HS-27A (cell line): ENCODE measurements around the gene CAB39L.
"Not testable (repeated sequence)": the region's sequence is repeated elsewhere in the genome, so short reads cannot be mapped to it uniquely, and the experiment has no call there.

Experiments
- DNase-seq: peaks from one replicate; pipeline ENCODE4 v3.0.0-alpha.2; 2012; ENCODE audit warnings: low read depth, missing footprints

Gene CAB39L

GRCh38 chr13:49346460-49346859 lies 97.4 kb downstream of the CAB39L start:
- no peak for DNase-seq

GRCh38 chr13:49343731-49344130 lies 100.1 kb downstream of the CAB39L start:
- no peak for DNase-seq

DNA sequence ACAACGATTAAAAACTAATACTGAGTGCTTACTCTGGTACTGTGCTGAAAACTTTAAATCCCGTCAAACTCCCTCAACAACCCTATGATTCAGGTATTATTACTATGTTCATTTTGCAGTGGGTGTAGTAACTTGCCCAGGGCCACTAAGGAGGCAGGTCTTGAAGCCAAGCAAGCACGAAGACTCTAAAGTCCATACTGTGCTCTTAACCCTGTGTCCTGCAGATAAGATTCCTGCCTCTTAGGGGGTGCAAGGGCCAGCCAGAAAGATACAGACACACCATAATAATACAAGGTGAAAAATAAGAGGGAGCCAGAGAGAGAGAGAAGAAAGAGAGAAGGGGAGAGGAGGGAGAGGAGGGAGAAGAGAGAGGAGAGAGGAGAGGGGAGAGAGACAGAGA lies 100.6 kb downstream of the CAB39L start:
- DNase-seq = no peak

GRCh38 chr13:49342454-49342853 lies 101.4 kb downstream of the CAB39L start:
- no peak for DNase-seq

DNA sequence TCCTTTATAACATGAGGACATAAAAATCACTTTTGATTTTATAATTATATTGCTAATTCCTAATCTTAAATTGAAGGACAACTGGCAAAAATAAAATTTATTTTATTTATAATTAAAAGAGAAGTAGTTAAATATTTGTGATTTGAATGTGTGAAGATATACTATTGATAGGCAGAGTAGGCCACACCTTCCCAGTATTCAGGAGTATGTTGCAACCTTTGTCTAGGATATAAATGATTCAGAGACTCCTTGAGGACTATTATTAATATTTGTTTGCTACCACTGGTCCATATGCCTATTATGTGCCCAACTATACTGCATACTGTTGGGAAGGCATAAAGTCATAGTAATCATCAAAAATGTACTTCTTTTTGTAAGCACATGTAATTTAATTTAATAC lies 101.9 kb downstream of the CAB39L start:
- DNase-seq = no peak

DNA sequence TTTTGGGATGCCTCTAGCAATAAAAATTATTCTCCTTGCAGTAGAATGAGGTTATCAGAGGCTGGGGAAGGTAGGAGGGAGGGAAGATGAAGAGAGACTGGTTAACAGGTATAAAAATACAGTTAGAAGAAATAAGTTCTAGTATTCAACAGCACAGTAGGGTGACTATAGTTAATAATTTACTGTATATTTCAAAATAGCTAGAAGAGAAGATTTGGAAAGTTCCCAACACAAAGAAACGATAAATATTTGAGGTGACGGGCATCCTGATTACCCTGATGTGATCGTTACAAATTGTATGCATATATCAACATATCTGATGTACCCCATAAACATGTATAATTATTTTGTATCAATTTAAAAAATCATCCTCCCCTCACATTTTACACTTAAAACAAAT lies 102.3 kb downstream of the CAB39L start:
- no peak for DNase-seq

- no peak for DNase-seq
These were observed 103.7 kb downstream of the CAB39L start for GRCh38 chr13:49340161-49340560.

DNA sequence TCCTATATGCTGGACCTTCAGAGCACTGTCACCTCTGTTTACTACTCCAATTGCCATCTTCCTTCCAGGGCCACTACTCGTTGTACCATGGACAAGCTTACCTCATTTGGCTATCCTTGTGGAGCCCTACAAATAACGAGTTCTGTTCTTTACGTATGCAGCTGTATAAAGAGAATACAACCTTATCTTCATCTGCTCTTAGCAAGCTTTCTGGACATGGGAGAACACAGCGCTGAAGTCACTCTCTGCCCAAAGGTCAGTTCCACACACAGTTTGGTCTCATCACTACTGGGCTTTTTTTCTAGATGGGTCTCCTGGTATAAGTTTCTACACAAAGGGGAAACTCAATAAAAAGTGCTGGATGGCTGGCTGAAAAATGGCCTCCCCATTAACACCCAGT lies 107.2 kb downstream of the CAB39L start:
- DNase-seq = no peak

DNA sequence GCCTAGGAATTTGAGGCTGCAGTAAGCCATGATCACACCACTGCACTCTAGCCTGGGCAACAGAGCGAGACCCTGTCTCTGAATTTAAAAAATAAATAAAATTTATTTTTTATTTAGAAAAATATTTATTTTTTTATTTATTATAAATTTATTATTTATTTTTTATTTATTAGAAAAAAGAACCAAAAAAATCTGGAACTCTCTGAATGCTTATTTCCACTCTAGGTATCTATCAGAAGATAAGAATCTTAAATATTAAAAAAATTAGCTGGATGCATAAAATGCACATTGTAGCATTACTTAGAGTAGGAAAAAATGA lies 113.4 kb downstream of the CAB39L start:
- no peak for DNase-seq

GRCh38 chr13:49329831-49330545 lies 113.9 kb downstream of the CAB39L start:
- no peak for DNase-seq

DNA sequence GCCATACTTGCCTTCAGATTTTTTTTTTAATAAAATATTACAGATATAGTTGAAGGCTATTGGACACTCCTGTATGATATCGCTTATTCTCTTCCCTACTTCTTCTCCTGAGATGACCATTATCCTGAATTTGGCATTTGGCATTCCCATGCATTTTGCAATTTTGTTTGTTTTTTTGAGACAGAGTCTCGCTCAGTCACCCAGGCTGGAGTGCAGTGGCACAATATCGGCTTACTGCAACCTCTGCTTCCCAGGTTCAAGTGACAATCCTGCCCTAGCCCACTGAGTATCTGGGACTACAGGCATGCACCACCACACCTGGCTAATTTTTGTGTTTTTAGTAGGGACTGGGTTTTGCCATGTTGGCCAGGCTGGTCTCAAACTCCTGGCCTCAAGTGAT lies 116.7 kb downstream of the CAB39L start:
- not testable (repeated sequence) for DNase-seq

GRCh38 chr13:49326222-49326917 lies 117.5 kb downstream of the CAB39L start:
- no peak for DNase-seq

- no peak for DNase-seq
These were observed 120.5 kb downstream of the CAB39L start for GRCh38 chr13:49323344-49323743.

GRCh38 chr13:49322702-49323101 lies 121.2 kb downstream of the CAB39L start:
- no peak for DNase-seq

GRCh38 chr13:49320975-49321374 lies 122.9 kb downstream of the CAB39L start:
- no peak for DNase-seq

DNA sequence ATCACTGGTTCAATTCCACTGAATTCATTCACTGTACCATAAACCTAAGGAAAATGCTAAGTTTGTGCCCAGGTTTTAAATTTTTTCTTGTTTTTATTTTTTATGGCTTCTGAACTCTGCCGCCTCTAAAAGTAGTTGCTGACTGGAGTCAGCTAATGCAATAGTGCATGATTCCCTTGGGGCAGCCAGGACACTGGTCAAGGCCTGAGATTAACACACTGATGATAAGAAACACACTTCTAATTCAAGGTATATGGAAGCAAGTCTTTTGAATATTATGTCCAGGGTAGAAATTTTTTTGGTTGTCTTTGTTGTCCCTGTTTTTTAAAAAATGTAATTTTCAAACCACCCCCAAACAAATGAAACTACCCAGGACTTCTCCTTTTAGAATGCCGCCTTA lies 123.9 kb downstream of the CAB39L start:
- DNase-seq = no peak

GRCh38 chr13:49319551-49319950 lies 124.3 kb downstream of the CAB39L start:
- no peak for DNase-seq

- DNase-seq = no peak
These were observed 127.9 kb downstream of the CAB39L start for GRCh38 chr13:49315756-49316482.

DNA sequence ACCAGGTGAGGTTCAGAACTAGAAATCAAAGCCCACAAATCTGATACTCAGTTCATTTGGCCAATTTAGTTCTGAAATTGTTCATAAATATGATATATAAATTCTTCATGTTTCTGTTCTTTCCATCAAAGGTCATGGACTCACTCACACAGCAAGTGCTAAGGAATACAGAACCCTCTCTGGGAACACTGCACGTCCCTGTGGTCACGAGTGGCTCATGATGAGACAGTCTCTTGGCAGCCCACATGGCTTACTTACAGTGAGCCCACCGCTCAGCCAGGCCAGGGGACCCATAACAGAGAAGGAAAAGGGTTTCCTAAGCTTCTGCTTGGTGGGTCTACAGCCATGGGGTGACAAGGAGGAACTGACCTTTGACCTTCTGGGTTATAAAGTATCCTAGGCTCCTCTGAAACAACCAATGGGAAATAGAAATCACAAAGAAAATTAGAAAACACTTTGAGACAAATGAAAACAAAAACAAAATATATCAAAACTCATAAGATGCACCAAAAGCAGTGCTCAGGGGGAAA lies 128.8 kb downstream of the CAB39L start:
- no peak for DNase-seq

DNA sequence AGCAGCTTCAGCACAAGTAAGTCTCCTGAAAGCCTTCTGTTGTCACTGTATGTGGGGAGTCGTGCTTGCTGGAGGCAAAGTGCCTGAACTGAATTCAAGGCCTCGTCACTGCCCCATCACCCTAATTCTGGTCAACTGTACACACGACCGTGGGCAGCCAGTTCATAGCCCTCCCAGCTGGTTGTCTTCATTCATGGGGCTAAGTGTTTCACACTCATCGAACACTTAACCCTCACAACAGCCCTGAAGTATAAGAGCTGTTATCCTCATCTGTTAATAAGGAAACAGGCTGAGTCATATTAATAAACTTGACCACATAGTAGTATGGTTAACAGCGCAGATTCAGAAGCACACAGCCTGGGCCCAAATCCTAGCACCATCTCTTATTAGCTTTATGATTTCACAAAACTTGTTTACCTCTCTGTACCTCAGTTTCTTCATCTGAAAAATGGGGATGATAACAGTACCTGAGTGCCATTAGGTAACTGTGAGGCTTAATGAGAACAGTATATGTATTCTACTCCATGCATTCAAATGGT lies 129.5 kb downstream of the CAB39L start:
- DNase-seq = no peak

GRCh38 chr13:49311816-49312215 lies 132.0 kb downstream of the CAB39L start:
- no peak for DNase-seq

DNA sequence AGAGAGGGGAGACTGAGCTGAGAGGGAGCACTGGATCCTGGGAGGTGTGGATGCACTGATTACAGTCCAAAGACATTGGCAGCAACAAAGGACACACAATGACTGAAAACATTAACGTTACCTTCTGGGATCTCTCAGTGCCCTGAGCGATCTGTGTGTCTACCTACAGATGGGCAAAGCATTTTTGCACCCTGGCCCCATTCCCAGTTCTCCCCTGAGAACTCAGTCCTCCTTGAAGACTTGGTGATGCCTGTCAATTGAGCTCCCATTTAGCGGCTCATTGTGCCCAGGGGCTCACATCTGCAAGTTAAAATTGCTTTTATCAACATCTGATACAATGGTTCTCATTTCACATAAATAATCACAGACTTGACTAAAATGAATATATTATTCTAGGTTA lies 133.6 kb downstream of the CAB39L start:
- DNase-seq = no peak

DNA sequence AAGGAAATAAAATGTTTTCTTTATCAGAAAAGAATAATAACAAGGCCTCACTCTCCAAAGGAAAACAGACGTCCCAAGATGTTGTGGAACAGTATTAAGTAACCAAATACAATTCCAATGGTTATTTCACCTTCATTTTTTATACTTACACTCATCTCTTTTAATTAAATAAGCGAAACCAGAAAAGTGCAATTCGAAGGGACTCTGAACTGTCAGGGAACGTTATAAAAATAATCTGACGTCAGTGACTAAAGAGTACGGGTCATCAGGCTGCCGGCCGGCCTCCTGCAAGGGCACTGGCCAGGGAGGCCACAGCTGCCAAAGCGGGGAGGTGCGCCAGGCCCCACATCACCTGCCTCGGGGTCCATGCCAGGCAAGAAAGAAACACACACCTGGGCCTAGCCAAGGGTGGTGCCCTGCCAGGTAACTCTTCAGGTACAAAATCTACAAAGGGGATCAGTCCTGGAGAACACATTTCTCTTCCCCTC lies 134.9 kb downstream of the CAB39L start:
- DNase-seq = no peak
